ENCODE data around the gene C1orf35. TPM values are rescaled to one million over a fixed set of nuclear protein-coding genes. Genes with fewer than 3 reads are reported as not detected.

The C1orf35 gene
- total and polyA plus RNA-seq, 2 of the 8 experiments (the other 6 are each of a cell fraction or from before 2014, with no cell fraction given): 18.6 to 19.9 TPM

DNA sequence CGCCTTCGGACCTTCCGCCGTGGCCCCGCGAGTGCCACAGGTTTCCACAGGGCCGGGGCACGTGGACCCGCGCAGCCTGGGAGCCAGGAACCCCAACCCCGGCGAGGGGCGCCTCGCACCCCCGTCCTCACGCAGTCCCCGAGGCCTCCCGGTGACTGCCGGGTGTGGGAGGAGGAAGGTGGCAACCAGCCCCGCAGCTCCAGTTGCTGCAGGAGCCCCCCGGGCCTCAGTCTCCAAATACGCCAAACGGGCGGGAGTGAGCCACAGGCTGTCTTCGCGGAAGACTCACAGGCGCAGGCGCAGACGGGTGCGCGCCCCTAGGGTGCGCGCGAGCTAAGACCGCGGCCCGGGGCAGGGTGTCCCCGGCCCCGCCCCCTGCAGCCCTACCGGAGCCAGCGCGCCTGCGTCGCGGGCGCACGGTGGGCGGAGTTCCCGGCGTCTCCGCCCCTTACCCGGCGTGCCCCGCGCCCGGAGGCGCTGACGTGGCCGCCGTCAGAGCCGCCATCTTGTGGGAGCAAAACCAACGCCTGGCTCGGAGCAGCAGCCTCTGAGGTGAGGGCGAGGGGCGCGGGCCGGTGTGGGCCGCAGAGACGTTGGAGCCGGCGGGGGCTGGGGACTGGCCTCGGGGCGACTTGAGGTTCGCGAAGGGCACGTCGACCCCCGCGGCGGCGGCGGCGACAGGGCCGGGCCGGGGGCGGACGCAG, 20.8 kb downstream of the C1orf35 start, which contains the start of gene ARF1:
Gene ARF1 (plus strand): TSS at position 495 of the 704 bp plus-strand sequence. CDS start 14,407 bp downstream, outside the sequence.
- Histone ChIP-seq H2AK5ac (ENCODE audit: low read depth, low read length) (no peak within 1 kb of the TSS), H3K56ac (replicated peaks; ENCODE audit: insufficient read length, low read depth, low read length) (peak within 1 kb of the TSS; percentile 64), H3K4ac (replicated peaks; ENCODE audit: insufficient read length, low read depth, low read length) (peak within 1 kb of the TSS; percentile 83), H3K27me3 (replicated peaks in 1 of 4; ENCODE audit: control insufficient read depth in 3 of 4, extremely low read depth in 1 of 4, insufficient read depth in 3 of 4, low read length in 3 of 4) (peaks cover 0 to 14% (median 11%) of the 10 kb centered on the region in 4 experiments; a peak in 5 of 7 replicates), H2BK5ac (ENCODE audit: low read depth, low read length) (peak within 1 kb of the TSS; percentile 66), H4K20me1 (replicated peaks in 1 of 2; ENCODE audit: control insufficient read depth in 1 of 2, insufficient read depth in 2 of 2, low read length in 2 of 2) (peaks cover 30 to 50% of the 10 kb centered on the region in 2 experiments), H3K79me1 (ENCODE audit: low read depth, low read length) (peaks cover 13% of the 10 kb centered on the region; the same call in 1 of the 2 replicates), H2BK20ac (ENCODE audit: low read length) (no peak within 1 kb of the TSS), H3K23ac (ENCODE audit: insufficient read length) (no peak within 1 kb of the TSS), H3K14ac (ENCODE audit: insufficient read length) (peak within 1 kb of the TSS; percentile 31), H3K4me1 (replicated peaks in 1 of 4; ENCODE audit: control insufficient read depth in 3 of 4, insufficient read depth in 4 of 4, low read length in 3 of 4) (peaks cover 7 to 30% (median 8%) of the 10 kb centered on the region in 4 experiments), H4K8ac (ENCODE audit: extremely low read depth, insufficient read depth, low read length) (peak within 1 kb of the TSS; percentile 98), H2BK120ac (replicated peaks; ENCODE audit: low read depth, low read length) (no peak within 1 kb of the TSS), H3K27ac (ENCODE audit: low read depth, low read length) (peak within 1 kb of the TSS; percentile 95), H3K18ac (ENCODE audit: extremely low read depth, low read length) (peak within 1 kb of the TSS; percentile 19; the same call in 1 of the 2 replicates), H3K36me3 (ENCODE audit: control insufficient read depth in 2 of 4, insufficient read depth in 4 of 4, low read length in 3 of 4) (no peaks in the 10 kb centered on the region), H3K79me2 (ENCODE audit: control insufficient read depth in 1 of 2, insufficient read depth in 2 of 2, low read length in 2 of 2) (peaks cover 44 to 47% of the 10 kb centered on the region in 2 experiments), H3K23me2 (ENCODE audit: low read depth, low read length) (peaks cover 15% of the 10 kb centered on the region), H3K4me3 (ENCODE audit: extremely low read depth in 1 of 4, insufficient read depth in 2 of 4, low read depth in 3 of 4, low read length in 4 of 4) (peak within 1 kb of the TSS; percentile 91 to 99 (median 95)), H3K9ac (replicated peaks in 1 of 4; ENCODE audit: extremely low read depth in 1 of 4, low read depth in 3 of 4, low read length in 3 of 4) (peak within 1 kb of the TSS; percentile 80 to 98 (median 90)), H4K5ac (ENCODE audit: insufficient read length, low read depth, low read length) (peak within 1 kb of the TSS; percentile 63), H2BK12ac (ENCODE audit: low read depth, low read length) (no peak within 1 kb of the TSS), H3K4me2 (ENCODE audit: insufficient read depth in 1 of 2, low read depth in 2 of 2, low read length in 2 of 2) (peak within 1 kb of the TSS; percentile 73 to 92), H2BK15ac (ENCODE audit: low read length) (no peak within 1 kb of the TSS), H3K9me3 (ENCODE audit: insufficient read depth in 2 of 2, low read depth in 1 of 2, low read length in 1 of 2) (no peaks in the 10 kb centered on the region), H4K91ac (replicated peaks; ENCODE audit: insufficient read length, low read length) (peak within 1 kb of the TSS; percentile 80), H2AFZ (ENCODE audit: low read length) (no peak within 1 kb of the TSS)
- CTCF ChIA-PET (ENCODE audit: partially characterized antibody): interaction anchor here (1.2 to 3.2 kb wide), 2 partner anchors 48 to 79 kb away, joined by 3 to 21 read pairs; no protein-coding TSS in a partner anchor
- POLR2A ChIA-PET (ENCODE audit: partially characterized antibody): interaction anchor here (0.6 to 4.3 kb wide), 16 partner anchors 8 to 581 kb away, joined by 3 to 27 read pairs (median 4); no protein-coding TSS in a partner anchor
- 2% methylated on average over 43 of the region's 87 CpGs; no CpG with 5 or more reads in 1 of the 2 experiments for WGBS, 2 experiments (ENCODE audit: extremely low coverage in 1 of 2, insufficient coverage in 1 of 2, insufficient read length in 1 of 2, insufficient replicate concordance in 2 of 2, low coverage in 1 of 2, low lambda C conversion rate in 2 of 2, missing lambda C conversion rate in 1 of 2)
- DNase-seq (ENCODE audit: low read depth in 1 of 2, low spot score in 2 of 2) (peak; percentile 84 to 94), FAIRE-seq (no peak)
- TF ChIP-seq SUZ12 (IDR thresholded peaks at IDR 0.05; ENCODE audit: low read length): no peak
- no peak for TF ChIP-seq EP300 (IDR thresholded peaks at IDR 0.05; ENCODE audit: borderline replicate concordance in 1 of 2, low read depth in 2 of 2, low read length in 2 of 2)
- peak in 1 of 2 experiments; percentile 91; a peak in 2 of 3 replicates for TF ChIP-seq POLR2A (IDR thresholded peaks at IDR 0.05; ENCODE audit: control extremely low read depth in 1 of 2, low read depth in 2 of 2, low read length in 2 of 2)
- TF ChIP-seq CHD1 (IDR thresholded peaks at IDR 0.05; ENCODE audit: low read depth, low read length): no peak
- TF ChIP-seq PHF8 (conservative IDR thresholded peaks at IDR 0.05; ENCODE audit: low read depth, low read length): peak; percentile 77; the same call in 1 of the 2 replicates
- peak; percentile 73; the same call in 1 of the 2 replicates for TF ChIP-seq SP1 (IDR thresholded peaks at IDR 0.05; ENCODE audit: low read depth, low read length)
- peak in 1 of 2 experiments; percentile 65; a peak in 1 of 4 replicates for TF ChIP-seq HDAC2 (IDR thresholded peaks at IDR 0.05; ENCODE audit: borderline replicate concordance in 1 of 2, low read depth in 2 of 2, low read length in 2 of 2)
- no peak for TF ChIP-seq SAP30 (IDR thresholded peaks at IDR 0.05; ENCODE audit: insufficient read depth, insufficient replicate concordance, low read length)
- TF ChIP-seq, protein P1, sequence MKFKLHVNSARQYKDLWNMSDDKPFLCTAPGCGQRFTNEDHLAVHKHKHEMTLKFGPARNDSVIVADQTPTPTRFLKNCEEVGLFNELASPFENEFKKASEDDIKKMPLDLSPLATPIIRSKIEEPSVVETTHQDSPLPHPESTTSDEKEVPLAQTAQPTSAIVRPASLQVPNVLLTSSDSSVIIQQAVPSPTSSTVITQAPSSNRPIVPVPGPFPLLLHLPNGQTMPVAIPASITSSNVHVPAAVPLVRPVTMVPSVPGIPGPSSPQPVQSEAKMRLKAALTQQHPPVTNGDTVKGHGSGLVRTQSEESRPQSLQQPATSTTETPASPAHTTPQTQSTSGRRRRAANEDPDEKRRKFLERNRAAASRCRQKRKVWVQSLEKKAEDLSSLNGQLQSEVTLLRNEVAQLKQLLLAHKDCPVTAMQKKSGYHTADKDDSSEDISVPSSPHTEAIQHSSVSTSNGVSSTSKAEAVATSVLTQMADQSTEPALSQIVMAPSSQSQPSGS (IDR thresholded peaks at IDR 0.05; ENCODE audit: low read length): no peak
